ENCODE results near the gene COX6A2. TPM values are rescaled to one million over a fixed set of nuclear protein-coding genes. Genes with fewer than 3 reads are reported as not detected.

Gene COX6A2
- polyA plus RNA-seq, 4 donors = 0.60 to 24.3 (median 13.0) TPM

GRCh38 chr16:31459687-31460581, 31.8 kb upstream of the COX6A2 start:
- WGBS, 3 donors = 2 to 3% (median 2%) methylated on average over 54 to 61 of the region's 61 CpGs
- peak overlapping the region; percentile 68 to 85 (median 69) for H3K4me3 ChIP-seq (ENCODE audit: low read depth in 1 of 3, low read length in 3 of 3)
- FAIRE-seq (no peak), DNase-seq (peak; percentile 100)
- H3K4me1 ChIP-seq (ENCODE audit: control insufficient read depth in 3 of 3, insufficient read depth in 2 of 3, low read depth in 1 of 3, low read length in 2 of 3) = peaks cover 3 to 27% (median 5%) of the 10 kb centered on the region in 3 donors
- H3K27ac ChIP-seq (ENCODE audit: low read depth in 1 of 3, low read length in 2 of 3) = peak overlapping the region; percentile 88 to 99 (median 99)
- H3K9me3 ChIP-seq (ENCODE audit: control insufficient read depth in 2 of 2, insufficient read depth in 1 of 2, low read depth in 1 of 2, low read length in 1 of 2) = no peaks in the 10 kb centered on the region
- H3K36me3 ChIP-seq (ENCODE audit: control insufficient read depth in 3 of 3, insufficient read depth in 2 of 3, low read depth in 1 of 3, low read length in 3 of 3) = peaks cover 0 to 53% (median 3%) of the 10 kb centered on the region in 3 donors
- no peaks in the 10 kb centered on the region for H3K27me3 ChIP-seq (ENCODE audit: control insufficient read depth in 3 of 3, insufficient read depth in 3 of 3, low read length in 3 of 3)

GRCh38 chr16:31458844-31459686, 30.9 kb upstream of the COX6A2 start, which contains the start of gene ARMC5:
Gene ARMC5, plus strand, starts transcription at chr16:31459501. Its CDS starts 24 bp downstream, at chr16:31459525.
- peak; percentile 98 to 99 for DNase-seq
- H3K27me3 ChIP-seq (ENCODE audit: control insufficient read depth in 3 of 3, insufficient read depth in 3 of 3, low read length in 3 of 3) = no peaks in the 10 kb centered on the region
- peak within 1 kb of the TSS; percentile 68 to 85 (median 69) for H3K4me3 ChIP-seq (ENCODE audit: low read depth in 1 of 3, low read length in 3 of 3)
- FAIRE-seq = no peak
- 0 to 1% (median 0%) methylated on average over 72 to 91 of the region's 91 CpGs for WGBS, 3 donors
- H3K4me1 ChIP-seq (ENCODE audit: control insufficient read depth in 3 of 3, insufficient read depth in 2 of 3, low read depth in 1 of 3, low read length in 2 of 3) = peaks cover 2 to 27% (median 3%) of the 10 kb centered on the region in 3 donors
- H3K27ac ChIP-seq (ENCODE audit: low read depth in 1 of 3, low read length in 2 of 3) = peak within 1 kb of the TSS; percentile 88 to 99 (median 99)
- no peaks in the 10 kb centered on the region for H3K9me3 ChIP-seq (ENCODE audit: control insufficient read depth in 2 of 2, insufficient read depth in 1 of 2, low read depth in 1 of 2, low read length in 1 of 2)
- H3K36me3 ChIP-seq (ENCODE audit: control insufficient read depth in 3 of 3, insufficient read depth in 2 of 3, low read depth in 1 of 3, low read length in 3 of 3) = peaks cover 0 to 46% (median 3%) of the 10 kb centered on the region in 3 donors

- FAIRE-seq (no peak), DNase-seq (peak; percentile 70 to 83)
- no peaks in the 10 kb centered on the region for H3K27me3 ChIP-seq (ENCODE audit: control insufficient read depth in 3 of 3, insufficient read depth in 3 of 3, low read length in 3 of 3)
- peak overlapping the region; percentile 68 to 85 (median 69) for H3K4me3 ChIP-seq (ENCODE audit: low read depth in 1 of 3, low read length in 3 of 3)
- H3K36me3 ChIP-seq (ENCODE audit: control insufficient read depth in 3 of 3, insufficient read depth in 2 of 3, low read depth in 1 of 3, low read length in 3 of 3) = peaks cover 0 to 38% (median 0%) of the 10 kb centered on the region in 3 donors
- no peaks in the 10 kb centered on the region for H3K9me3 ChIP-seq (ENCODE audit: control insufficient read depth in 2 of 2, insufficient read depth in 1 of 2, low read depth in 1 of 2, low read length in 1 of 2)
- peaks cover 6 to 31% (median 6%) of the 10 kb centered on the region in 3 donors for H3K4me1 ChIP-seq (ENCODE audit: control insufficient read depth in 3 of 3, insufficient read depth in 2 of 3, low read depth in 1 of 3, low read length in 2 of 3)
- WGBS, 3 donors = 0 to 1% (median 0%) methylated on average over 38 to 42 of the region's 42 CpGs
- H3K27ac ChIP-seq (ENCODE audit: low read depth in 1 of 3, low read length in 2 of 3) = peak overlapping the region; percentile 75 to 99 (median 99)
Observed at GRCh38 chr16:31458073-31458843, 30.1 kb upstream of the COX6A2 start.

- no peaks in the 10 kb centered on the region for H3K27me3 ChIP-seq (ENCODE audit: control insufficient read depth in 3 of 3, insufficient read depth in 3 of 3, low read length in 3 of 3)
- H3K9me3 ChIP-seq (ENCODE audit: control insufficient read depth in 2 of 2, insufficient read depth in 1 of 2, low read depth in 1 of 2, low read length in 1 of 2) = no peaks in the 10 kb centered on the region
Observed at GRCh38 chr16:31456988-31457360, 28.8 kb upstream of the COX6A2 start.

GRCh38 chr16:31455601-31456314, 27.6 kb upstream of the COX6A2 start:
- Histone ChIP-seq H3K27ac (ENCODE audit: low read depth in 1 of 3, low read length in 2 of 3) (no peak overlapping the region), H3K36me3 (ENCODE audit: control insufficient read depth in 3 of 3, insufficient read depth in 2 of 3, low read depth in 1 of 3, low read length in 3 of 3) (peaks cover 0 to 21% (median 0%) of the 10 kb centered on the region in 3 donors), H3K9me3 (ENCODE audit: control insufficient read depth in 2 of 2, insufficient read depth in 1 of 2, low read depth in 1 of 2, low read length in 1 of 2) (no peaks in the 10 kb centered on the region), H3K4me3 (ENCODE audit: low read depth in 1 of 3, low read length in 3 of 3) (no peak overlapping the region), H3K27me3 (ENCODE audit: control insufficient read depth in 3 of 3, insufficient read depth in 3 of 3, low read length in 3 of 3) (no peaks in the 10 kb centered on the region), H3K4me1 (ENCODE audit: control insufficient read depth in 3 of 3, insufficient read depth in 2 of 3, low read depth in 1 of 3, low read length in 2 of 3) (peaks cover 6 to 35% (median 6%) of the 10 kb centered on the region in 3 donors)
- no peak for FAIRE-seq
- no peak for DNase-seq
- 65 to 69% (median 66%) methylated on average over 17 of the region's 17 CpGs for WGBS, 3 donors

More at GRCh38 chr16:31456988-31457360, 28.8 kb upstream of the COX6A2 start:
- DNase-seq (no peak), FAIRE-seq (no peak)
- Histone ChIP-seq H3K4me3 (ENCODE audit: low read depth in 1 of 3, low read length in 3 of 3) (no peak overlapping the region), H3K4me1 (ENCODE audit: control insufficient read depth in 3 of 3, insufficient read depth in 2 of 3, low read depth in 1 of 3, low read length in 2 of 3) (peaks cover 6 to 33% (median 6%) of the 10 kb centered on the region in 3 donors), H3K36me3 (ENCODE audit: control insufficient read depth in 3 of 3, insufficient read depth in 2 of 3, low read depth in 1 of 3, low read length in 3 of 3) (peaks cover 0 to 27% (median 0%) of the 10 kb centered on the region in 3 donors), H3K27ac (ENCODE audit: low read depth in 1 of 3, low read length in 2 of 3) (no peak overlapping the region)
- WGBS, 3 donors = 74 to 79% (median 74%) methylated on average over 8 of the region's 8 CpGs

- H3K27ac ChIP-seq (ENCODE audit: low read depth in 1 of 3, low read length in 2 of 3) = peak overlapping the region in 1 of 3 donors; percentile 11
- no peak for FAIRE-seq
Observed at GRCh38 chr16:31453255-31454204, 25.4 kb upstream of the COX6A2 start.

More at GRCh38 chr16:31453255-31454204, 25.4 kb upstream of the COX6A2 start:
- peak; percentile 60 to 84 for DNase-seq
- H3K4me3 ChIP-seq (ENCODE audit: low read depth in 1 of 3, low read length in 3 of 3) = no peak overlapping the region
- H3K27me3 ChIP-seq (ENCODE audit: control insufficient read depth in 3 of 3, insufficient read depth in 3 of 3, low read length in 3 of 3) = no peaks in the 10 kb centered on the region
- WGBS, 3 donors = 41 to 49% (median 46%) methylated on average over 20 of the region's 20 CpGs
- peaks cover 0 to 21% (median 0%) of the 10 kb centered on the region in 3 donors for H3K36me3 ChIP-seq (ENCODE audit: control insufficient read depth in 3 of 3, insufficient read depth in 2 of 3, low read depth in 1 of 3, low read length in 3 of 3)
- no peaks in the 10 kb centered on the region for H3K9me3 ChIP-seq (ENCODE audit: control insufficient read depth in 2 of 2, insufficient read depth in 1 of 2, low read depth in 1 of 2, low read length in 1 of 2)
- H3K4me1 ChIP-seq (ENCODE audit: control insufficient read depth in 3 of 3, insufficient read depth in 2 of 3, low read depth in 1 of 3, low read length in 2 of 3) = peaks cover 6 to 30% (median 6%) of the 10 kb centered on the region in 3 donors

All from small intestine (tissue), 7 donors.